Pulmonary artery endothelial cell (primary cell): Measurements from ENCODE around the gene RCAN1. TPM values are rescaled to one million over a fixed set of nuclear protein-coding genes. Genes with fewer than 3 reads are reported as not detected.

Experiments used
- DNase-seq: peaks from one replicate; pipeline ENCODE4 v3.0.0-alpha.2; 2011; ENCODE audit warnings: low read depth, low spot score
- total RNA-seq: library from RNA; depleted of rRNA; stranded (reverse); fragments of >200 nt; gene quantifications from 2 replicates; pipeline ENCODE4 v1.2.3, GENCODE V29; 2014

RCAN1 gene
- total RNA-seq, 1 donor from 2014 or later = 20.6 TPM

DNA sequence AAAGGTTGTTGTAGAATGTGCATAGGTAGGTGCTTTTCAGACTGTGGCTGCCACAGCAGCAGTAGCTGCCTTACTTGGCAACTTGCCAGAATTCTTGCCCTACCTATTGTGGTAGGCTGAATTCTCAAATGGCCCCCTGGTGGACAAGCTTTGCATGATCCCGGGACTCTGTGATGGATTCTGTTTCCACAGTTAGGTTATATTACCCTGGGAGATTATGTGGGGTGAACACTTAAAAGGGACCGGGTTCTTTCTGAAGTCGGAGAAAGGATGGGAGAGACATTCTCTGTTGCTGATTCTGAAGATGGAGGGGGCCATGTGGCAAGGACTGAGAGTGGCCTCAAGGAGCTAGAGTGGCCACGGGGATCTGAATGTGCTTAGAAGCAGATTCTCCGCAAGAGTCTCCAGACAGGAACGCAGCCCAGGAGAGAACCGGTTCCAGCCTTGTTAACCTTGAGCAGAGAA, 70.8 kb downstream of the RCAN1 start:
- peak; percentile 70 for DNase-seq

DNA sequence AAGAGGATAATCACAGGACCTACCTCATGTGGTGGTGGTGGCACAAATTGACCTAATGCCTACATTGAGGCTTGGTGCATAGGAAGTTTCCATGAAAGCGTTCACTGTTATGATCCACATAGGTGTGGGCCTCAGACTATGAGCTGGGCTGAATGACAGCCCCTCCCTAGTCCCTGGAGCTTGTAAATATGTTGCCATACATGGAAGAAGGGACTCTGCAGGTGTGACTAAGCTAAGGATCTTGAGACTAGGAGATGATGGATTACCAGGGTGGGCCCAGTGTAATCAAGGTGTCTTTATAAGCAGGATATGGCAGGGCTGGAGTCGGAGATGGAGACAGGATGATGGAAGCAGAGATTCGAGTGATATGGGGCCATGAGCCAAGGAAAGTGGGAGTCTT, 71.9 kb downstream of the RCAN1 start:
- DNase-seq = no peak

DNA sequence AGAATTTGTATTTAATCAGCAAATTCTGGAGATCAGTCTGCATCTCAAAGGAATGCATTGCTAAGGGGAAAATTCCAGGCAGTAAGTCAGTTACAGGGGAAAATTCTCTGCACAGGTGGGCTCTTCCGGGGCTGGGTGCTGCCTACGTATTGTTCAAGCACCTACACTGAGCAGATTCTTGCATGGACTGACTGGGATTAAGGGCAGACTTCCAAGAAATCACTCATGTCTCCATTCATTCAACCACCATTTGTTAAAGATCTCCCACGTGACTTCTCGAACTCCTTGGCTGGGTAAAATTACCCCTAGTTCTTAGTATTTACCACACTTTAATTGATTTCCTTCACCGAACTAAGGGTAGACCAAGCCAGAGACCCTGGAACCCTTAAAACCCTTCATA, 74.7 kb downstream of the RCAN1 start:
- no peak for DNase-seq

DNA sequence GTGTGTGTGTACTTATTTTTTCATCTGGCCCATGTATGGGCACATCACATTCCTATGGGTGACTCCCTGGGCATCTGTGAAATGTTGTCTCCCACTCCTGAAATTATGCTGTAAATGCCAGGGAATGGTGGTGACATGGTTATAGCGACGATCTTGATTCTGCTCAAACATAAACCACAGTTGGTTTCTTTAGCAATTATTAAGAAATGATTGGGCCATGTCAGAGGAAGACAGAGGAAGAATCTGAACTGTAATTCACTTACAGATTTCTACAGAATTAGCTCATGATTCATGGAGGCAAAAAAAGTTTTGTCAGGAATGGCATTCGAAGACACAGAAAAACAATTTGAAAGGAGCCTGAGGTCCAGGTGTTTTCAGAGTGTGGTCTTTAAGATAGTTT, 77.1 kb downstream of the RCAN1 start:
- DNase-seq = no peak

DNA sequence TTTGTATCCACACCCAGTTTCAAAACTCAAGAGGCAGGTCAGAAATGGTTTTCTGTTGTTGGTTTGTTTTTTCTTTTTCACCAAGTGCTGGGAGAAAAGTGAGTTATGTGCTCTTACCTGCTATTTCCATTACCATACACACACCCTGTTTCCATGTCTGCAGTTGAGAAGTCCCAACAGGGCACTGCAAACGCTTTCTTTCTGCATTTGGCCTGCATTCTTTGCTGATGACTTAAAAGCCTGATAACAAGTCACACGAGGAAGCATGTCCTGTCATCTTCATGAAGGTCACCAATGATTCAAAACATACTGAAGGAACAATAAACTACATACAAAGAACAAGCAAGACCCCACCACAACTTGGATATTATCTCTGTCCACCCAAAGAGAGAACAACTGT, 78.1 kb downstream of the RCAN1 start:
- no peak for DNase-seq

DNA sequence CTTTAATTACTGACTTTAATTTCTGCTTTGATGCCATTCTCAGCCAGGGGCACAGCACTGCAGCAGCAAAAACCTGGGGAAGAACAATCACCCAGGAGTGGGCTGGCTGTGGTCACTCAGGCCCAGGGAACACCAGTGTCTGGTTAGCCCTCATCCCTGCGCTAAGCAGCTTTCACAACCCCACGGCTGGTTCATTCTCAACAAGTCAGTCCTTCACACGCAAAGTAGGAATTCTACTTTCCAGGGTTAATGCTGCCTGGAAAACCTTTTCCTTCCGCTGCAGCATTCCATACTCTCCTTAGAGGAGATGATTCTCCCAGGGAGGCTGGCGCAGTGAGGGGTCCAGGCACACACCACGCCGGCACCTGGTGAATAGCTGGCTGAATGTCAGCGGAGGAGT, 78.6 kb downstream of the RCAN1 start:
- DNase-seq = no peak

DNA sequence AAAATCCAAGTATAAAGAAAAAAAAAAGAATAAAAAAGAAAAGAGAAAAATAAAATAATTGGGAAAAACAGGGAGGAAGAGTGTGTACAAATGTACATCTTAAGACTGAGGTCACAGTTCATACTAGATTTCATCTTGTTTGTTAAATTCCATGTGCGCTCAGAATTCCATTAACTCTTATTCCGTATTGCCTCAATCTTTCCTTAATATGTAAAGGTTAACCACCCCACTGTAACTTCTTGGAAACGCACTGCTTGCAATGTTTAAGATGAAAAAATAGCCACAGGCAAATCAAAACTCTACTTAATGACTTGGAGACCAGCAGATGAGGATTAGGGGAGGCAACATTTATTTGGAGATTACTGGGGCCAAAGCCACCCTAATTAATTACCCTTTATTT, 79.0 kb downstream of the RCAN1 start:
- DNase-seq = no peak

DNA sequence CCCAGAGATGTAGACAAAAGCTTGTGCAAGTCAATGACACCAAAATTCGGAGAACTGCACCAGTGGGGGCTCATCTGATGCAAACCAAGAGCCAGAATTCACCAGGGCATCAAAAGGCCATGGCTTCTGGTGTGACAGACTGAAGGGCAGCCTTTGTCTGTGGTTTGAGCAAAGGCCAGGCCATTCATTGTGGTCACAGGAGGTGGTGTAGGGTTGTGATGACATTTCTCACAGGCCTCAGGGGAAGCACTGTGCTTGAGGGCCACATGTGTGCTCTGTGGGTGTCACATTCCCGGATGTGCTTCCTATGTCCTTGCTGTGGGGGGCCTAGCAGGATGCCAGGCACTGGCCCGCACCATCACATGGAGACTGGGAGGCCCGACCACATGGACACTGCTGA, 80.4 kb downstream of the RCAN1 start:
- no peak for DNase-seq

DNA sequence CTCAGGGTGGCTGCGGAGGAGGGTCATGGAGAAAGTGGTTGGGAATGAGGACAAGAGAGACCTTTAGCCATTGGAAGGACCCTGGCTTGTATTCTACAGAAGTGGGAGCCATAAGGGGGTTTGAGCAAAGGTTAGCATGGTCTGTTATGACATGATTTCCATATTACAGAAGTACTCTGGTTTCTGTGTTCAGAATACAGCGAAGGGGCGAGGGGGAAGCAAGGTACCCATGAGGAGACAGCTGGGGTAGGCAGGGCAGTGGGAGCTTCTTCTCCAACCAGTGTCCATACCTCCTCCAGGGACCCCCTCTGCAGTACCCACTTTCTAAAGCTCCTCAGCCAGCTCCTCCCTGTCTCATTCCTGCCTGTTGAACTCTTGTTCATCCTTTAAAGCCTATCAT, 81.0 kb downstream of the RCAN1 start:
- no peak for DNase-seq

DNA sequence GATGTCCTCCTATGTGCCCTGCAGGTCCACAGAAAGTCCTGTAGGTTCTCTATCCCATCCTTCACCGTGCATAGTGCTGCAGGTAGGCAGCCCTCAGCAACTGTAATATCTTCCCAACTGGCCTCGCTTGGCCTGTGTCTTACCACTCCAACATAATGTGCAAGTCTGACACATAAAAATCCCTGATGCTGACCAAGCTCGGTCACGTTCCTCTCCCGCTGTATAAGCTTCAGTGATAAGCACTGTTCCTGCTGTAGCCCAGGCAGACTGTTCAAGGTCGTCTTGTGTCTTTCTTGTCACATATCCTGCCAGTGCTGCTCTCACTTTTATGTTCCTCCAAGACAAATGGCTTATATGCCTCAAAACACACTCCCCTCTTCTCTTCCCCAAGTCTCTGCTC, 83.5 kb downstream of the RCAN1 start:
- DNase-seq = no peak

DNA sequence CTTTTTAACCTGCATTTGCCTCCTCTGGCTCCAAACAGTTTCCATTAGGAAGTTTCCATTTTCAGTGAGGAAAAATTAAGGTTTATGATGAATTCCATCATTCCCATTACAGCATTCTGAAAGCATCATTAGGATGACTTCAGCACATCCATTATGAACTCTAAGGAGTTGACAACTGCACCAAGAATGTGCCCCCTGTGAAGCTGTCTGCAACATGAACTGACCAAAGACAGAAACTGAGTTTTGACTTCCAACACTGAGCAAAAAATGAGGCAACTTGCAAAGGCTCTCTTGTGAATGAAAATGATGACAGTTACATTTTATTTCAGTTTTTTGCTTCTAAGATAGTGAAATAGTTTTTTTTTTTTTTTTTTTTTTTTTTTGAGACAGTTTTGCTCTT, 84.7 kb downstream of the RCAN1 start:
- no peak for DNase-seq

DNA sequence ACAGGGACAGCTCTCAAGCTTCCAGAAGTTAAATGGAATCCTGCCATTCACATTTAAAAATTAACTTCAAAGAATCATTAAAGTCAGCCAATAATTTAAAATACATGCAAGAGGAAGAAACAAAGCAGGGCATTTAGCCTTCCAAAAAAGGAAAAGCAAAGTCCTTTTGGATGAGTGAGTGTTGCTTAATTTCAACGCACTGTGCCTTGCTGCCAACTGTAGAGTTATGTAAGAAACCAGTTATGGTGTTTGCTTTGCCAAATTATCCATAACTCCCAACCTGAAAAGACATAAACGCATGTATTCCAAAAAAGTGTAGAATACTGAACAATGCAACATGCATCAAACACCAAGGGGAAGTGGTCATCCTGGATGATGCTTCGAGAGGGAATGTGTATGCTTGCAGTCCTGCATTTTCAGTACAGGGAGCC, 86.8 kb downstream of the RCAN1 start:
- no peak for DNase-seq

DNA sequence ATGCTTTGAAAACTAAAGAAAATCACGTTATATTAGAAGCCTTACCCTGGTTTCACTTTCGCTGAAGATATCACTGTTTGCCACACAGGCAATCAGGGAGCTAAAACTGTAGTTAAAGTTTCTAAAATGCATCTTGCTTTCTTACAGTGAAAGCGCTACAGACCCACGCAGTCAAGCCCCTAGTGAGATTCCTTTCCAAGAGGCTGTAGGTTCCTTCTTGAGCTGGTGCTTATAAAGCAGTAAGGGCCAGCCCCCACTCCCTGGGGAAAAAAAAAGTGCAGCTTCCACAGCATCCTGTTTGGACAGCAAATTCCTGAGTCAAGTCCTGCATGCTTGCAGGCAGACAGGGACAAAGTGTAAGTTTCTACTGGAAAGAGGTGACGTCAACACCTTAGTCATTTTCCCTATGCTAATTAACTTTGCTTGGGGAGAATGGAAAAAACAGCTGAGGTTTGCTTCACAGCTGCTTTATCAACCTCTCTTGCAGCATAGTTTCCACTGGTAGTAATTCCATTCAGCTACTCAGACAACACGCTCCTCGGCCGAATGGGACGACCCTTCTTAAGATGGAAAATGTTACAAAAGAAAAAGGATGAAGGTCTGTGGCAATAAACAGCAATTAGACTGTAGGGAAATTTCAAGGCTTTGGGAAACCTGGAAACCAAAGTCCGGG, 88.2 kb downstream of the RCAN1 start:
- peak; percentile 99 for DNase-seq

DNA sequence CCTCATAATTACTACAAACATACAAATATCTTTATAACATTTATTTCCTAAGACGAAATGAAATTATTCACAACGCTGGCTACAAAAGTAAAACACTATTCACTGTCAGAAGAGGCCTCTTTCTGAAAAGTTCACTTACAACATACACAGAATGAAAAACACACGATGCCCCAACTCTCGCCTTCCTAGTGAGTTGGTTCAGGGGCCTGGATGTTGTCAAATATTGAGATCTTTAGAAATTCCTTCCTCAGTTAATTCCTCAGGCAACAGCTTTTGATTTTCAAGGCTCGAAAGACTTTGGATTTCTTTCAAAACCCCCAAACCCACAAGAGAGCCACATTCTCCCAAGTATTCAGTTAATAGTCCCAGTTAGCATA, 88.7 kb downstream of the RCAN1 start:
- no peak for DNase-seq

DNA sequence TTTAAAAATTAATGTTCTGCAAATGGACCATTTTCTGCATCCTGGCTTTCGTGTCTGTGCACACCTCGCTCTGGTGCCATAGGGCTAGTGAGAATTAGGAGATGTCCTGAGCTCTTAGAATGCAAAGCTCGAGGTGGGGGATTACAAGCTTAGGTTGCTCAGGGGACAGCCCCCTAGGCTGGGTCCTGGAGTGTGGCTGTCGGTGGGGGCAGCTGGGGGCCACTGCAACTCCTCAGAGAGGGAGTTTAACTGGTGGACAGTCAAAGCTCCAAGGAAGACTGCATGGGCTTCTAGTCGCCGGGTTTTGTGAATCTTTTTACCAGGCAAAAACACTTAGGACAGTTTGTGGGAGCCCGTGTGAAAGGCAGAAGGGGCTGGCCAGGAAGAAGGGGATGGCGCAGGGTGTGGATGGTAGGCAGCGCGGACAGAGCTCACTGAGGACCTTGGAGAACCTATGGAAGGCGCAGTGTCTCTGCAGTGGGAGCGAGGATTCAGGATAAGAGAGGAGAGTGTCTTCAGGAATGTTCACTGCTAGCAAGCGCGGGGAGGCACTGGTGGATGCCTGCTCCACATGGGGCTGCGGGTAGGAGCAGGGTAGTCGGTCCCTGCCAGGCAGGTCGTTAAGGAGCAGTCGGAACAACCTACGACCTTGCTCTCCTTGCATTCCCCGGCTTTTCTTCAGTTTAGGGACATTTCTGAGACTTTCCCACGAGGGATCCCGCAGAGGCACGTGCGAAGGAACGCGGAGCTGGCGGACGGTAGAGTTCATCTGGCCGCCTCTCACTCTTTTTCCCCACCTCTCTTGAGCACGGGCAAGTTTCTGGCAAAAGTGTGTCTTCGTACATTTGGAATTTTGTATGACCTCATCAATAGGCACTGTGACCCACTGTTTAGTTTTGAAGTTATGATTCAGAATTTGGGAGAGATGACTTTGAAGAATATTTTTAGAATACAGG, 90.0 kb downstream of the RCAN1 start:
- no peak for DNase-seq

DNA sequence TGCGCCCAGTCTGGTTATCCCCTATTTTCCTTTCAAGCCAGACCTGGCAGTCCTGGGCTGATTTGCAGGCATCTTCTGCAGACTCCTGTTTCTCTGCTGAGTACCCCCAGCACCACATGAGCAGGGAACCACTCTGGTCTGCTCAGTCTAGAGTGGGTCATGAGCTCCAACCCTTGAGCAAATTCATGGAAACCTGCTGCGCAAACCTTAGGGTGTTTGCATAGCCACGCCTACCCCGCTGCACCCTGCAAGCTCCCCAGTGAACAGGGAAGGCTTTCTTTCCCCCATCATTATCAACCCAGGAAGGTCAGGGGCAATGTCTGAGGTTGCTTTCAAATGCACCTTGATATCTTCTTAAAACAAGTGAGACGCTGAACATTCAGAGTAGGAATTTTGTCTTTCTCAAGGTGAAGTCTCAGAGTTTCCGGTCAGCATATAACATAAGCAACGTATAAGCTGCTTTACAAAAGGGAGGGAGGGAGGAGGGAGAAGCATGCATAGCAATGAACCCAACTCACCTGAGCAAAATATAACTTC, 91.8 kb downstream of the RCAN1 start:
- DNase-seq = no peak

DNA sequence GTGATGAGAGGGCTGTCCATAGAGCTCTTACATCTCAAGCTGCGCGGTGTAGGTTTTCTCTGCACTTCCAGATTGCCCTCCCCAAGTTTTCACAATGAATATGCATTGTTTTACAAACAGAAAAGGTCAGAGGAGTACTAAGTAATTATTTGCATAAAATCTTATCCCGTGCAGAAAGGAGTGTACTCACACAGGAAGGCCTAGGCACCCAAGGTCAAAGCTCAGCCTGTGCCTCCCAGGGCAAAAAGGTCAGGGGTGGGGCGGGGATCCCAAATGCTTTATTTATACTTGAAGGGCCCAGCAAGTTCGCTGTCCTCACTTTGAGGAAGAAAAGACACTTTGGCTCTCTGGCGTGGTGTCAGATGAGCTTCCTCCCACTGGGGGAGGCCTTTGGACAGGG, 92.6 kb downstream of the RCAN1 start:
- DNase-seq = no peak

DNA sequence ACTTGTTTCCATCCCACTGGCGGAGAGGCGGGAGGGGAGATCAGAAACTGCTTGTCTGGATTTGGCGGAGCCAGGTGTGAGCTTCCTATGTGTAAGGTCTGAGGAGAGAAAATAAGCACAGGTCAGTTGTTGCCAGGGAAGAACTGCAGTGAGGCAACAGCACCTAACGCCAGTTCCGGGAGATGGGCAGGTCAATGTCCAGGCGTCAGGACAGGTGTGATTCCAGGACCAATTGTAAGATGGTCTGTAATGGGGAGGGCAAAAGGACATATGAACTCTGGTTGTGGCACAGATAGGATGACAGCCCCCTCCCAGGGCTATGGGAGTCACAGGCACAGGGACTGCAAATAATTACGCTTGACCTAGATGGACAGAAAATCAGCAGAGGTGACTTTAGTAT, 93.4 kb downstream of the RCAN1 start:
- DNase-seq = no peak

DNA sequence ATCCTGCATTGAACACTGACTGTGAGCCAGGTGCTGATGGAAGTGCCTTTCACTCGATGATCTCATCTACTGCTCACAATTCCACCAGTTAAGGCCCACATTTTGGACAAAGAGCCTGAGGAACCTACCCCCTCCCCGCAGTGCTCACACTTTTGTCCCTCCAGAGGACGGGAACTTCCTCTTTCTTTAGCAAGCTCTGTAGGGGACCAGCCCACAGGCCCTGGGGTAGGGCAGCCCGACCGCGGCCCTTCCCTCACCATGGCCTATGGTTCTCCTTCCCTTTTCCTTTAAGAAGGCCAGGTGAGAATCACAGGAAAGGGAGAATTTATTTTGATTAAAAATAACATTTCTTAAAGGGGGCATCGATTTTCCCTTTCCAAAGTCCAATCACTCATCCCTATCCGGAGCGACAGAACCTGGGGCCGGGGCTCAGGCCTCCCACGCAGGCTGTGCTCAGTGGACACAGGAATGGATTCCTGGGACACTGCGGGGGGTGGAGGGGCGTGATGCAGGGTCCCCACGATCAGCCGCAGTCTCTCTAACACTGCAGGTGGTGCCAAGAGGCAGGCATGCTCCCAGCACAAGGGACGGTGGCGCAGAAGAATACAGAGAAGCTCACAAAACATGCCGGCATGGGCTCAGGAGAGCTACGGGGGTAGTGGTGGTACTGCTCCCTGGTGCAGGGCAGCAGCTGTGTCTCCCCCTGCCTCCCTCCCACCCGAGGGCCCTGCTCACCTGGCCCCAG, 94.0 kb downstream of the RCAN1 start:
- no peak for DNase-seq

DNA sequence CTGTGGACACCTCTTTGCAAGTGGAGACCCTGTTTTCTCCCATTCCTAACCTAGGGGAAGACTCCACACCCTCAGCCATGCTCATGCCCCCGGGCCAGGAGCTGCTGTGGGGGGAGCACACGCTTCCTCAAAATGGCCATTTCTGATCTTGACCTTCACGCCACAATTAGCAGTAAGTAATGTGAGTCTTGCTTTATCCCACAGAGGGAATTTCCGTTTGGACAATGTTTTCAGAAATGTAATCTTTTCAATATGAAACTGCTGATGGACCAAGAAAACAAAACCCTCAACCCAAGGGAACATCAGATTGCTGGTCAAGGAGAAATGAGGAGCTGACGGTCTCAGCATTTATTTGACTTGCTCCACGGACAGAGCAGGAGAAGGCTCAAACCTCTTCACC, 94.6 kb downstream of the RCAN1 start:
- no peak for DNase-seq

DNA sequence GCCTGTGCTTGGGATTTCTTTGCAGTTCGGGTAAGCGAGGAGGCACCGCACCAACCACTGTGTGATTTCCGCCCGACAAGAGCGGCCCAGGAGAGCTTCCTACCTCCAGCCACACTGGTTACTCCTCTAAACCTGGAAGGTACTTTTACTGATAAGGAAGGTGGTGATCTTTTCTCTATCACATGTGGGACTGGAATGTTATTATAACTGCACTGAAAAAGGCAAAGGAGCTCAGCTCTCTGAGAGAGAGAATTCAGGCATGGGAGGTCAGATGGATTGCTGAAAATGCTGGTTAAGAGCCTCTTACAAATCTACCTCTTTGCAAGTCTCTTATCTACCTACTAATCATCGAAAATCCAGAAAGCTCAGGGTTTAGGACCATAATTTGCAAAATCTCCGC, 95.2 kb downstream of the RCAN1 start:
- DNase-seq = no peak

DNA sequence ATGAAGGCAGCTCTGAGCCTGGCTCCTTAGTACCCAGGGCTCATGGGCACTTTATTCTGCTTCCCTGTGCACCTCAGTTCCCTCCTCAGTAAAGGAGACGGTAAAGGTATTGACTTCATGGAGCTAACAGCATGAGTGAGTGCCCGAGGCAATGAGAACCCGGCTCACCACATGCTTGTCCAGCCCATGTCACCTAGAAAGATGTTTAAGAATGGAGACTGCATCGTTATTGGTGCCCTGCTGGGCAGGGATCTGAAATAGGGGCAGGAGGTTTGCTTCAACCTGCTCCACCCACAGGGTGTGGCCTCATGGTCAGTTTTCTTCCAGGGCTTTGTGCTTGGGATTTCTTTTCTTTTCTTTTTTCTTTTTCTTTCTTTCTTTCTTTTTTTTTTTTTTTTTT, 95.9 kb downstream of the RCAN1 start:
- no peak for DNase-seq
